GM13977 (cell line): ENCODE results near the gene CORO7.
"Not testable (repeated sequence)": the region's sequence is repeated elsewhere in the genome, so short reads cannot be mapped to it uniquely, and the experiment has no call there.

Experiments used
- DNase-seq: peaks from one replicate; pipeline ENCODE4 v3.0.0; 2012; ENCODE audit warnings: low spot score
- CTCF ChIP-seq: IDR thresholded peaks from 2 replicates; pipeline ENCODE4 v1.5.1; 2012; ENCODE audit warnings: mild to moderate bottlenecking, control low read depth; ENCODE audit not compliant: insufficient read depth; ENCODE audit errors: extremely low read depth, missing control alignments
- in situ Hi-C: fragments of 300-500 bp; cut with MboI; formaldehyde crosslinking; loops from one replicate; pipeline ENCODE4 v1.12.0; 2022; ENCODE audit warnings: low sequenced_read_pairs, low pct_unique_long_range_greater_than_20kb, mixed read lengths, inconsistent platforms; ENCODE audit not compliant: unreplicated experiment

CORO7 gene

GRCh38 chr16:4347010-4347409 lies 69.4 kb downstream of the CORO7 start:
- in situ Hi-C loops: no loop called here
- DNase-seq: no peak
- TF ChIP-seq CTCF: no peak

GRCh38 chr16:4345836-4346781 lies 70.3 kb downstream of the CORO7 start:
- DNase-seq: no peak
- in situ Hi-C loops: no loop called here
- no peak for TF ChIP-seq CTCF

- TF ChIP-seq CTCF: no peak
- in situ Hi-C loops: no loop called here
- DNase-seq: no peak
Measured at GRCh38 chr16:4344983-4345835, 71.2 kb downstream of the CORO7 start.

GRCh38 chr16:4344300-4344982 lies 72.0 kb downstream of the CORO7 start:
- DNase-seq, in situ Hi-C loops: not testable (repeated sequence)

GRCh38 chr16:4342866-4343744 lies 73.3 kb downstream of the CORO7 start:
- in situ Hi-C loops: no loop called here
- TF ChIP-seq CTCF: no peak

GRCh38 chr16:4341250-4341649 lies 75.1 kb downstream of the CORO7 start:
- TF ChIP-seq CTCF: no peak
- DNase-seq: no peak
- in situ Hi-C loops: no loop called here

More at GRCh38 chr16:4342866-4343744, 73.3 kb downstream of the CORO7 start:
- DNase-seq: no peak
